ENCODE data around the gene PTCD2.

DNA sequence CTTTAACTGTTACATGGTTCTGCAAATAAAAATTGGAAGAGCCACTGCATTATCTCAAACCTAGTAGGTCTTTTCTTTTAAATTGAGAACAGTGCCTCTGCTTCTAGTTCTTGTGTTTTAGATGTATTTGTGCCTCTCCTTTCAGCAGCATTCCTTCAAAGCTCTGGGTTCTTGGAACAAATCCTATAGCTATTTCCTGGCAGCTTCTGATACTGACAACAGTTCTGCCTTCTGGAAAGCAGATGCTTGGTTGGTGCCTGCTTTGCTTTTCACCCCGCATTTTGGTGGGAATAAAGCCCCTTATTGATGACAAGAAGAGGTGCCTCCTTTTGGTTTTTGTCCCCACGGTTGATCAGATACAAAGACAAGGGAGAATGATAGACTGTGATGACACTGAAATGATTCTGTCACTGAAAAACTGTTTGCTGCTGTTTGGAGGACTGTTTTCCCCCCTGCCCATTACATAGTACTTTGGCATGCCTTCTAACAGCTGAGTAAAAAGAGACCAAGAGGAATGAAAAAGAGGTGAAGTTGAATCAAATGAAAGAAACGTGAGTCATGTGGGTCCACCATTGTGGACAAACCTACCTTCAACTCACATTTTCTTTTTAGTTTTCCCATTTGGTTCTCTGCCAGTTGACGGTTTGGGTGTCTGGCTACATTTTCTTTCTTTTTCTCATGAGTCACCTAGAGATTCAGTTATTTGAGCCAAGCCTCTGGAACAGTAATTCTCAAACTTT, 5.6 kb downstream of the PTCD2 start:
- no peak for TF ChIP-seq EZH2 (IDR thresholded peaks at IDR 0.05; ENCODE audit: borderline replicate concordance, low read depth, low read length, poor library complexity, severe bottlenecking)
- no peak for TF ChIP-seq CTCF (conservative IDR thresholded peaks at IDR 0.05; ENCODE audit: low read depth, low read length)
